B cell (primary cell): ENCODE data around the gene SLC39A11. TPM values are rescaled to one million over a fixed set of nuclear protein-coding genes. Genes with fewer than 3 reads are reported as not detected.

ENCODE experiments used
- ATAC-seq: fragments of 200-7000 bp; cut with Tn5 transposase; one replicate; pipeline ENCODE4 v1.10.0; 2021; ENCODE audit warnings: low read depth, mild to moderate bottlenecking, moderate number of reproducible peaks, moderate library complexity
- CTCF ChIA-PET: fragments of 350-600 bp; sonication (Branson Sonifier 250); formaldehyde crosslinking; loops from one replicate; lab custom pipeline; 2021; ENCODE audit warnings: antibody characterized with exemption, inconsistent platforms; lab: Charles Lee
- POLR2A ChIA-PET: fragments of 350-600 bp; sonication (Branson Sonifier 250); formaldehyde crosslinking; loops from one replicate; lab custom pipeline; 2021; ENCODE audit warnings: antibody characterized with exemption; lab: Charles Lee
- DNase-seq: peaks from one replicate; pipeline ENCODE4 v3.0.0; 2013
- H2AFZ ChIP-seq: 2 replicates; pipeline ENCODE4 v1.6.1; 2012; ENCODE audit warnings: mild to moderate bottlenecking, low read depth, low read length; ENCODE audit not compliant: insufficient read depth, poor library complexity, severe bottlenecking
- H3K27ac ChIP-seq, 2 donors: 1 replicate in 1 of 2; 2 replicates in 1 of 2; pipeline ENCODE4 v1.5.1; 2012 to 2013; ENCODE audit warnings: low read length in 2 of 2, mild to moderate bottlenecking in 2 of 2, moderate library complexity in 1 of 2
- H3K27me3 ChIP-seq, 4 experiments: fragments of 200-600 bp in 1 of 4; sonication (generic) in 1 of 4; replicated peaks in 1 of 4; 1 replicate in 2 of 4; 2 replicates in 2 of 4; pipeline versions ENCODE4 v1.6.1 to v1.7.0; 2013 to 2016; ENCODE audit warnings: low read length in 3 of 4, mild to moderate bottlenecking in 2 of 4, mixed read lengths in 1 of 4, moderate library complexity in 1 of 4; ENCODE audit not compliant: insufficient read depth in 4 of 4, control insufficient read depth in 3 of 4; ENCODE audit errors: control extremely low read depth in 1 of 4
- H3K36me3 ChIP-seq, 2 experiments: replicated peaks in 1 of 2; 1 replicate in 1 of 2; 2 replicates in 1 of 2; pipeline versions ENCODE4 v1.6.1 to v1.7.1; 2013; ENCODE audit warnings: low read length in 1 of 2; ENCODE audit not compliant: insufficient read depth in 2 of 2, control insufficient read depth in 1 of 2; ENCODE audit errors: control extremely low read depth in 1 of 2, extremely low read depth in 1 of 2
- H3K4me1 ChIP-seq, 2 donors: fragments of 200-600 bp in 1 of 2; sonication (generic) in 1 of 2; 1 replicate in 1 of 2; 2 replicates in 1 of 2; pipeline versions ENCODE4 v1.5.1 to v1.6.1; 2013 to 2017; ENCODE audit warnings: low read length in 2 of 2; ENCODE audit not compliant: control insufficient read depth in 2 of 2, insufficient read depth in 2 of 2
- H3K4me2 ChIP-seq: replicated peaks from 2 replicates; pipeline ENCODE3; 2012; ENCODE audit warnings: mild to moderate bottlenecking, low read depth, low read length; ENCODE audit not compliant: poor library complexity, severe bottlenecking
- H3K4me3 ChIP-seq, 5 experiments: fragments of 200-600 bp in 1 of 5; sonication (generic) in 1 of 5; 1 replicate in 3 of 5; 2 replicates in 2 of 5; pipeline versions ENCODE4 v1.5.1 to v1.7.0; 2011 to 2016; ENCODE audit warnings: low read length in 4 of 5, mild to moderate bottlenecking in 4 of 5, low read depth in 2 of 5, control low read depth in 1 of 5, moderate library complexity in 1 of 5; ENCODE audit not compliant: insufficient read depth in 1 of 5; ENCODE audit errors: control extremely low read depth in 1 of 5, extremely low read depth in 1 of 5
- H3K79me2 ChIP-seq: fragments of 200-600 bp; sonication (generic); one replicate; pipeline ENCODE4 v1.6.0; 2016; ENCODE audit warnings: low read length; ENCODE audit not compliant: control insufficient read depth, insufficient read depth
- H3K9ac ChIP-seq: fragments of 200-600 bp; sonication (generic); 2 replicates; pipeline ENCODE4 v1.6.1; 2017; ENCODE audit warnings: mild to moderate bottlenecking, low read length, moderate library complexity
- H3K9me3 ChIP-seq, 3 donors: one replicate each; pipeline versions ENCODE4 v1.6.1 to v1.7.1; 2013; ENCODE audit warnings: low read length in 2 of 3; ENCODE audit not compliant: control insufficient read depth in 2 of 3, insufficient read depth in 1 of 3; ENCODE audit errors: control extremely low read depth in 1 of 3
- H4K20me1 ChIP-seq: 2 replicates; pipeline ENCODE4 v1.6.0; 2012; ENCODE audit warnings: mild to moderate bottlenecking, low read length; ENCODE audit not compliant: insufficient read depth, control insufficient read depth, poor library complexity, severe bottlenecking
- H3K27ac Mint-ChIP-seq: one replicate; pipeline ENCODE4 v1.8.0; 2021; ENCODE audit warnings: mixed read lengths
- H3K27me3 Mint-ChIP-seq: one replicate; pipeline ENCODE4 v1.8.0; 2021; ENCODE audit warnings: mixed read lengths
- H3K4me1 Mint-ChIP-seq: one replicate; pipeline ENCODE4 v1.8.0; 2021; ENCODE audit warnings: mixed read lengths
- H3K4me3 Mint-ChIP-seq: one replicate; pipeline ENCODE4 v1.8.0; 2021; ENCODE audit warnings: mixed read lengths
- H3K9me3 Mint-ChIP-seq: one replicate; pipeline ENCODE4 v1.8.0; 2022; ENCODE audit warnings: mixed read lengths; ENCODE audit not compliant: insufficient read depth
- CTCF ChIP-seq: fragments of 200-600 bp; IDR thresholded peaks from one replicate; pipeline ENCODE4 v1.8.0; 2022; ENCODE audit warnings: antibody characterized with exemption, mild to moderate bottlenecking
- EZH2 ChIP-seq: IDR thresholded peaks from 2 replicates; pipeline ENCODE4 v1.6.1; 2012; ENCODE audit warnings: borderline replicate concordance, low read depth, mild to moderate bottlenecking, moderate library complexity, low read length; ENCODE audit not compliant: insufficient read depth, poor library complexity, severe bottlenecking
- WGBS: methylation state at CpG from one replicate; pipeline ENCODE4 v1.1.5; 2013; ENCODE audit warnings: missing lambda C conversion rate; ENCODE audit not compliant: insufficient coverage; 5-methylcytosine and 5-hydroxymethylcytosine counted together
- intact Hi-C: fragments of 100-400 bp; cut with micrococcal nuclease; formaldehyde crosslinking; loops from one replicate; pipeline ENCODE4 v1.10.0; 2022
- polyA plus RNA-seq: library from polyadenylated mRNA; depleted of rRNA; stranded (reverse); fragments of >200 nt; gene quantifications from 2 replicates; pipeline ENCODE4 v1.2.3, GENCODE V29; 2012
- total RNA-seq, 2 donors: library from RNA; stranded (reverse); fragments of 120-200 nt in 1 of 2; gene quantifications; 1 replicate in 1 of 2; 2 replicates in 1 of 2; pipeline versions ENCODE4 v1.2.3 to v1.2.4, GENCODE V29; 2013 to 2022

Gene SLC39A11
- total and polyA plus RNA-seq, 2 donors (not counting 1 experiment from before 2014, with no cell fraction given) = 6.9 to 39.6 TPM

- H3K27ac ChIP-seq = no peak overlapping the region
- ATAC-seq = no peak
- H3K4me3 ChIP-seq = no peak overlapping the region
- H3K4me1 ChIP-seq = no peaks in the 10 kb centered on the region
- no peaks in the 10 kb centered on the region for H3K79me2 ChIP-seq
- H3K9me3 Mint-ChIP-seq = no peaks in the 10 kb centered on the region
- no peak overlapping the region for H2AFZ ChIP-seq
- H3K9me3 ChIP-seq = no peaks in the 10 kb centered on the region
- H3K27me3 Mint-ChIP-seq = no peaks in the 10 kb centered on the region
- H3K4me1 Mint-ChIP-seq = peaks cover 2% of the 10 kb centered on the region
- H3K27me3 ChIP-seq = no peaks in the 10 kb centered on the region
- no peaks in the 10 kb centered on the region for H4K20me1 ChIP-seq
- intact Hi-C loops = no loop called here
- no peak for TF ChIP-seq EZH2
- no peak for TF ChIP-seq CTCF
- DNase-seq = no peak
- CTCF ChIA-PET = interaction anchor here (1.1 kb wide), 1 partner anchor 87 kb away, joined by 3 read pairs; no protein-coding TSS in a partner anchor
- no peak overlapping the region for H3K9ac ChIP-seq
- no peak overlapping the region for H3K27ac Mint-ChIP-seq
- 96% methylated on average over 3 of the region's 3 CpGs for WGBS
- POLR2A ChIA-PET = no interaction called here
- no peak overlapping the region for H3K4me3 Mint-ChIP-seq
- peaks cover 0 to 8% of the 10 kb centered on the region in 2 experiments for H3K36me3 ChIP-seq
- no peak overlapping the region for H3K4me2 ChIP-seq
These were observed 22.6 kb downstream of the SLC39A11 start for GRCh38 chr17:73069841-73070240.

GRCh38 chr17:73069164-73069770, 23.2 kb downstream of the SLC39A11 start:
- DNase-seq (no peak), ATAC-seq (no peak)
- Mint-ChIP-seq H3K4me3 (no peak overlapping the region), H3K27ac (no peak overlapping the region), H3K9me3 (no peaks in the 10 kb centered on the region), H3K4me1 (peaks cover 2% of the 10 kb centered on the region), H3K27me3 (no peaks in the 10 kb centered on the region)
- TF ChIP-seq CTCF (no peak), EZH2 (no peak)
- no peak overlapping the region for H2AFZ ChIP-seq
- ChIA-PET CTCF (interaction anchor here (1.1 kb wide), 1 partner anchor 87 kb away, joined by 3 read pairs; no protein-coding TSS in a partner anchor), POLR2A (no interaction called here)
- H3K79me2 ChIP-seq = no peaks in the 10 kb centered on the region
- 100% methylated on average over 1 of the region's 5 CpGs for WGBS
- peaks cover 0 to 8% of the 10 kb centered on the region in 2 experiments for H3K36me3 ChIP-seq
- H3K9me3 ChIP-seq = no peaks in the 10 kb centered on the region
- H3K9ac ChIP-seq = no peak overlapping the region
- no peaks in the 10 kb centered on the region for H3K27me3 ChIP-seq
- no peaks in the 10 kb centered on the region for H4K20me1 ChIP-seq
- no peaks in the 10 kb centered on the region for H3K4me1 ChIP-seq
- H3K4me2 ChIP-seq = no peak overlapping the region
- H3K4me3 ChIP-seq = no peak overlapping the region
- no peak overlapping the region for H3K27ac ChIP-seq
- intact Hi-C loops = no loop called here
